H1 (cell line): ENCODE results near the gene GMEB2. TPM values are rescaled to one million over a fixed set of nuclear protein-coding genes. Genes with fewer than 3 reads are reported as not detected.

Source experiments
- CTCF ChIA-PET: fragments of 300-600 bp; sonication (Branson Sonifier 250); formaldehyde crosslinking; loops from one replicate; lab custom pipeline; 2021; ENCODE audit not compliant: partially characterized antibody; lab: Charles Lee
- POLR2A ChIA-PET: fragments of 300-600 bp; sonication (Branson Sonifier 250); formaldehyde crosslinking; loops from one replicate; lab custom pipeline; 2021; ENCODE audit warnings: inconsistent platforms; ENCODE audit not compliant: partially characterized antibody; lab: Charles Lee
- DNase-seq, 2 experiments: peaks; one replicate each; pipeline versions ENCODE4 v3.0.0 to v3.0.0-alpha.2; 2010 to 2022; ENCODE audit warnings: low spot score in 2 of 2, low read depth in 1 of 2, mixed read lengths in 1 of 2
- FAIRE-seq: peaks from 2 replicates; lab custom pipeline; 2011; peaks lifted over from hg19 to GRCh38; lab: Jason Lieb, UNC
- H2AFZ ChIP-seq: 2 replicates; pipeline ENCODE4 v1.8.1; 2012; ENCODE audit warnings: low read length, inconsistent platforms
- H2AK5ac ChIP-seq: 2 replicates; pipeline ENCODE4 v1.6.1; 2013; ENCODE audit warnings: low read depth, low read length
- H2BK120ac ChIP-seq: replicated peaks from 2 replicates; pipeline ENCODE3; 2013; ENCODE audit warnings: low read depth, low read length, inconsistent platforms
- H2BK12ac ChIP-seq: 2 replicates; pipeline ENCODE4 v1.6.1; 2013; ENCODE audit warnings: low read depth, low read length
- H2BK15ac ChIP-seq: 2 replicates; pipeline ENCODE4 v1.6.1; 2013; ENCODE audit warnings: low read length
- H2BK20ac ChIP-seq: 2 replicates; pipeline ENCODE4 v1.6.1; 2013; ENCODE audit warnings: low read length
- H2BK5ac ChIP-seq: 2 replicates; pipeline ENCODE4 v1.6.1; 2013; ENCODE audit warnings: low read depth, low read length
- H3K14ac ChIP-seq: 2 replicates; pipeline ENCODE4 v1.6.1; 2013; ENCODE audit warnings: inconsistent platforms; ENCODE audit not compliant: insufficient read length
- H3K18ac ChIP-seq: 2 replicates; pipeline ENCODE4 v1.6.1; 2013; ENCODE audit warnings: low read length; ENCODE audit errors: extremely low read depth
- H3K23ac ChIP-seq: 2 replicates; pipeline ENCODE4 v1.6.1; 2013; ENCODE audit warnings: inconsistent platforms; ENCODE audit not compliant: insufficient read length
- H3K23me2 ChIP-seq: 2 replicates; pipeline ENCODE4 v1.6.1; 2013; ENCODE audit warnings: low read depth, low read length
- H3K27ac ChIP-seq: 2 replicates; pipeline ENCODE4 v1.6.1; 2011; ENCODE audit warnings: low read depth, low read length, inconsistent platforms
- H3K27me3 ChIP-seq, 4 experiments: replicated peaks in 1 of 4; 1 replicate in 1 of 4; 2 replicates in 3 of 4; pipeline versions ENCODE4 v1.6.1 to v1.8.1; 2011 to 2013; ENCODE audit warnings: low read length in 3 of 4, mild to moderate bottlenecking in 3 of 4, inconsistent platforms in 2 of 4, mixed read lengths in 2 of 4, moderate library complexity in 1 of 4; ENCODE audit not compliant: control insufficient read depth in 3 of 4, insufficient read depth in 3 of 4; ENCODE audit errors: extremely low read depth in 1 of 4
- H3K36me3 ChIP-seq, 4 experiments: 2 replicates each; pipeline versions ENCODE4 v1.6.1 to v1.8.1; 2011 to 2013; ENCODE audit warnings: mild to moderate bottlenecking in 4 of 4, low read length in 3 of 4, moderate library complexity in 2 of 4, control low read depth in 1 of 4, inconsistent platforms in 1 of 4; ENCODE audit not compliant: insufficient read depth in 4 of 4, control insufficient read depth in 2 of 4
- H3K4ac ChIP-seq: replicated peaks from 2 replicates; pipeline ENCODE3; 2013; ENCODE audit warnings: low read length, low read depth, mixed read lengths, inconsistent platforms; ENCODE audit not compliant: insufficient read length
- H3K4me1 ChIP-seq, 4 experiments: replicated peaks in 1 of 4; 1 replicate in 1 of 4; 2 replicates in 3 of 4; pipeline versions ENCODE4 v1.6.1 to v1.8.1; 2011 to 2013; ENCODE audit warnings: low read length in 3 of 4, inconsistent platforms in 2 of 4, mixed read lengths in 1 of 4; ENCODE audit not compliant: insufficient read depth in 4 of 4, control insufficient read depth in 3 of 4
- H3K4me2 ChIP-seq, 2 experiments: 2 replicates each; pipeline versions ENCODE4 v1.6.1 to v1.8.1; 2011 to 2013; ENCODE audit warnings: low read depth in 2 of 2, low read length in 2 of 2, control low read depth in 1 of 2, inconsistent platforms in 1 of 2, mild to moderate bottlenecking in 1 of 2; ENCODE audit not compliant: insufficient read depth in 1 of 2
- H3K4me3 ChIP-seq, 4 experiments: fragments of 200-600, 300-600 bp in 1 of 4; sonication (generic), shearing (Covaris generic), sonication (Bioruptor Twin) in 1 of 4; 2 replicates each; pipeline versions ENCODE4 v1.5.1 to v1.8.1; 2011 to 2016; ENCODE audit warnings: low read length in 4 of 4, low read depth in 3 of 4, control low read depth in 2 of 4, inconsistent platforms in 2 of 4, mild to moderate bottlenecking in 2 of 4, mixed read lengths in 1 of 4, moderate library complexity in 1 of 4; ENCODE audit not compliant: insufficient read depth in 2 of 4; ENCODE audit errors: extremely low read depth in 1 of 4
- H3K56ac ChIP-seq: replicated peaks from 2 replicates; pipeline ENCODE3; 2013; ENCODE audit warnings: low read depth, mild to moderate bottlenecking, mixed read lengths, low read length, inconsistent platforms; ENCODE audit not compliant: insufficient read length
- H3K79me1 ChIP-seq: 2 replicates; pipeline ENCODE4 v1.6.1; 2013; ENCODE audit warnings: low read depth, low read length, control low read depth
- H3K79me2 ChIP-seq, 2 experiments: 2 replicates each; pipeline versions ENCODE4 v1.6.1 to v1.8.1; 2012 to 2013; ENCODE audit warnings: low read length in 2 of 2, mild to moderate bottlenecking in 2 of 2, inconsistent platforms in 1 of 2; ENCODE audit not compliant: insufficient read depth in 2 of 2, control insufficient read depth in 1 of 2
- H3K9ac ChIP-seq, 4 experiments: replicated peaks in 1 of 4; 1 replicate in 1 of 4; 2 replicates in 3 of 4; pipeline versions ENCODE4 v1.6.1 to v1.8.1; 2011 to 2013; ENCODE audit warnings: low read depth in 3 of 4, low read length in 3 of 4, control low read depth in 2 of 4, mild to moderate bottlenecking in 2 of 4, moderate library complexity in 2 of 4, inconsistent platforms in 1 of 4; ENCODE audit errors: extremely low read depth in 1 of 4
- H3K9me3 ChIP-seq, 2 experiments: 2 replicates each; pipeline versions ENCODE4 v1.6.1 to v1.8.1; 2012 to 2013; ENCODE audit warnings: mild to moderate bottlenecking in 2 of 2, moderate library complexity in 2 of 2, control low read depth in 1 of 2, inconsistent platforms in 1 of 2, low read depth in 1 of 2, low read length in 1 of 2, mixed read lengths in 1 of 2; ENCODE audit not compliant: insufficient read depth in 2 of 2
- H4K20me1 ChIP-seq, 2 experiments: replicated peaks in 1 of 2; 2 replicates each; pipeline versions ENCODE3 to v1.8.1; 2011 to 2013; ENCODE audit warnings: inconsistent platforms in 2 of 2, low read length in 2 of 2, mild to moderate bottlenecking in 1 of 2; ENCODE audit not compliant: insufficient read depth in 2 of 2, control insufficient read depth in 1 of 2
- H4K5ac ChIP-seq: 2 replicates; pipeline ENCODE4 v1.6.1; 2013; ENCODE audit warnings: low read length, low read depth, mixed read lengths, inconsistent platforms; ENCODE audit not compliant: insufficient read length
- H4K8ac ChIP-seq: 2 replicates; pipeline ENCODE4 v1.8.0; 2013; ENCODE audit warnings: mild to moderate bottlenecking, moderate library complexity, low read length, inconsistent platforms; ENCODE audit not compliant: insufficient read depth; ENCODE audit errors: extremely low read depth
- H4K91ac ChIP-seq: replicated peaks from 2 replicates; pipeline ENCODE3; 2013; ENCODE audit warnings: low read length, mixed read lengths, inconsistent platforms; ENCODE audit not compliant: insufficient read length
- EP300 ChIP-seq, 2 experiments: IDR thresholded peaks; 1 replicate in 1 of 2; 2 replicates in 1 of 2; pipeline ENCODE4 v1.6.1; 2011 to 2012; ENCODE audit warnings: low read depth in 2 of 2, low read length in 2 of 2, mild to moderate bottlenecking in 2 of 2, borderline replicate concordance in 1 of 2, inconsistent platforms in 1 of 2, moderate library complexity in 1 of 2
- GTF2F1 ChIP-seq: IDR thresholded peaks from 2 replicates; pipeline ENCODE4 v1.6.1; 2012; ENCODE audit warnings: low read depth, low read length, improper control_type of control experiment, borderline replicate concordance
- SUZ12 ChIP-seq: fragments of 200-600 bp; sonication (generic); IDR thresholded peaks from 2 replicates; pipeline ENCODE4 v1.6.1; 2012; ENCODE audit warnings: mild to moderate bottlenecking, inconsistent platforms, low read length, moderate library complexity, mixed read lengths
- TEAD4 ChIP-seq: IDR thresholded peaks from 2 replicates; pipeline ENCODE4 v1.6.1; 2012; ENCODE audit warnings: low read depth, low read length, inconsistent platforms, mixed read lengths
- WGBS, 2 experiments: shearing (Covaris generic) in 1 of 2; methylation state at CpG; one replicate each; pipeline versions ENCODE4 v1.1.6 to v1.1.7; 2013 to 2015; ENCODE audit warnings: low lambda C conversion rate in 2 of 2, mixed read lengths in 2 of 2, inconsistent platforms in 1 of 2, low coverage in 1 of 2, missing lambda C conversion rate in 1 of 2; ENCODE audit not compliant: insufficient replicate concordance in 2 of 2, insufficient coverage in 1 of 2, insufficient read length in 1 of 2; ENCODE audit errors: extremely low coverage in 1 of 2, missing lambda C conversion rate in 1 of 2; 5-methylcytosine and 5-hydroxymethylcytosine counted together
- polyA plus RNA-seq, 7 experiments: library from polyadenylated mRNA; depleted of rRNA in 3 of 7; stranded (reverse) in 5 of 7; unstranded in 2 of 7; fragments of >200 nt in 5 of 7; fragments of 200-250 nt in 2 of 7; gene quantifications; 1 replicate in 5 of 7; 2 replicates in 1 of 7; 4 replicates in 1 of 7; pipeline versions ENCODE4 v1.2.1 to v1.2.3, GENCODE V29; 2011 to 2013; ENCODE audit warnings: missing spikeins in 2 of 7, mixed read lengths in 2 of 7
- total RNA-seq: library from RNA; stranded (reverse); fragmentation: NEBNext Ultra II Directional; extraction: Animal tissue kit (Norgen Biotek cat#: 25700); gene quantifications from 2 replicates; pipeline ENCODE4 v1.2.1, GENCODE V29; 2021

GMEB2 gene
- total and polyA plus RNA-seq, 2 of the 8 experiments (the other 6 are each of a cell fraction or from before 2014, with no cell fraction given): 12.9 to 14.2 TPM

- ChIA-PET POLR2A (interaction anchor here (0.6 to 1.0 kb wide), 2 partner anchors 9 to 32 kb away, joined by 3 read pairs; partner anchors contain the start of gene GMEB2), CTCF (interaction anchor here (0.7 to 2.2 kb wide), 5 partner anchors 18 to 80 kb away, joined by 3 to 7 read pairs (median 3); no protein-coding TSS in a partner anchor)
- Histone ChIP-seq H3K27ac (no peak overlapping the region), H2BK120ac (no peak overlapping the region), H3K9me3 (peaks cover 9% of the 10 kb centered on the region in 2 experiments; a peak in 3 of 4 replicates), H4K20me1 (peaks cover 3 to 5% of the 10 kb centered on the region in 2 experiments), H3K27me3 (no peaks in the 10 kb centered on the region; a peak in 2 of 7 replicates), H2BK20ac (no peak overlapping the region), H3K4me2 (no peak overlapping the region), H3K23me2 (no peaks in the 10 kb centered on the region), H4K91ac (no peak overlapping the region), H3K79me2 (peaks cover 0 to 35% of the 10 kb centered on the region in 2 experiments; a peak in 2 of 4 replicates), H3K9ac (no peak overlapping the region), H4K8ac (no peak overlapping the region), H2AK5ac (no peak overlapping the region), H2AFZ (no peak overlapping the region), H4K5ac (no peak overlapping the region), H3K23ac (no peak overlapping the region), H3K79me1 (peaks cover 9% of the 10 kb centered on the region), H3K4me1 (no peaks in the 10 kb centered on the region; a peak in 1 of 7 replicates), H2BK5ac (no peak overlapping the region), H3K4me3 (no peak overlapping the region), H3K4ac (no peak overlapping the region), H2BK12ac (no peak overlapping the region)
- DNase-seq (no peak), FAIRE-seq (no peak)
- 90% methylated on average over 8 of the region's 8 CpGs; no CpG with 5 or more reads in 1 of the 2 experiments for WGBS, 2 experiments
- TF ChIP-seq EP300 (IDR thresholded peaks at IDR 0.05; ENCODE audit: borderline replicate concordance in 1 of 2, low read depth in 2 of 2, low read length in 2 of 2) (no peak), GTF2F1 (no peak), TEAD4 (no peak), SUZ12 (no peak)
- TF ChIP-seq, all 59 proteins: peak for 0
- Histone ChIP-seq H2BK15ac (no peak overlapping the region), H3K36me3 (peaks cover 5 to 20% (median 14%) of the 10 kb centered on the region in 4 experiments; a peak in 5 of 8 replicates), H3K14ac (no peak overlapping the region), H3K56ac (no peak overlapping the region), H3K18ac (no peak overlapping the region)
Observed at GRCh38 chr20:63617876-63618265, 9.0 kb downstream of the GMEB2 start.
